H9 (cell line): ENCODE measurements around the gene PDZD7. TPM values are rescaled to one million over a fixed set of nuclear protein-coding genes. Genes with fewer than 3 reads are reported as not detected.
A peak's percentile ranks its signal among the peaks of the same experiment; 100 is the strongest.

Experiments used
- DNase-seq: peaks from one replicate; pipeline ENCODE4 v3.0.0-alpha.2; 2017
- H2AFZ ChIP-seq: one replicate; pipeline ENCODE4 v1.6.1; 2013; ENCODE audit warnings: mild to moderate bottlenecking, low read length, control low read depth, moderate library complexity
- H2AK5ac ChIP-seq: 2 replicates; pipeline ENCODE4 v1.6.1; 2013; ENCODE audit warnings: low read length, control low read depth, mixed read lengths; ENCODE audit not compliant: insufficient read length
- H2BK120ac ChIP-seq: one replicate; pipeline ENCODE4 v1.6.1; 2013; ENCODE audit warnings: low read depth, mild to moderate bottlenecking, low read length, control low read depth, inconsistent platforms; ENCODE audit not compliant: poor library complexity, severe bottlenecking
- H2BK12ac ChIP-seq: 2 replicates; pipeline ENCODE4 v1.6.1; 2013; ENCODE audit warnings: low read length, control low read depth, mixed read lengths, low read depth; ENCODE audit not compliant: insufficient read length
- H2BK15ac ChIP-seq: 2 replicates; pipeline ENCODE4 v1.6.1; 2013; ENCODE audit warnings: low read depth, low read length, control low read depth
- H2BK20ac ChIP-seq: one replicate; pipeline ENCODE4 v1.6.1; 2013; ENCODE audit warnings: low read depth, mild to moderate bottlenecking, low read length, control low read depth, inconsistent platforms; ENCODE audit not compliant: poor library complexity, severe bottlenecking
- H2BK5ac ChIP-seq: 2 replicates; pipeline ENCODE4 v1.6.1; 2013; ENCODE audit warnings: low read length, control low read depth, mixed read lengths; ENCODE audit not compliant: insufficient read length
- H3K14ac ChIP-seq: 2 replicates; pipeline ENCODE4 v1.6.1; 2013; ENCODE audit warnings: low read length, control low read depth; ENCODE audit not compliant: insufficient read depth
- H3K18ac ChIP-seq: 2 replicates; pipeline ENCODE4 v1.6.1; 2013; ENCODE audit warnings: low read depth, mild to moderate bottlenecking, mixed read lengths, low read length, control low read depth; ENCODE audit not compliant: insufficient read length
- H3K23ac ChIP-seq: 2 replicates; pipeline ENCODE4 v1.6.1; 2013; ENCODE audit warnings: low read length, control low read depth, mixed read lengths, low read depth; ENCODE audit not compliant: insufficient read length
- H3K23me2 ChIP-seq: 2 replicates; pipeline ENCODE4 v1.6.1; 2013; ENCODE audit warnings: low read depth, mild to moderate bottlenecking, mixed read lengths, low read length, control low read depth; ENCODE audit not compliant: insufficient read length, poor library complexity, severe bottlenecking
- H3K27ac ChIP-seq: 2 replicates; pipeline ENCODE4 v1.5.1; 2013; ENCODE audit warnings: low read length, control low read depth, mixed read lengths, low read depth; ENCODE audit not compliant: insufficient read length
- H3K27me3 ChIP-seq: 2 replicates; pipeline ENCODE4 v1.6.1; 2013; ENCODE audit warnings: low read length, control low read depth, inconsistent platforms; ENCODE audit not compliant: insufficient read depth
- H3K4ac ChIP-seq: 2 replicates; pipeline ENCODE4 v1.6.1; 2013; ENCODE audit warnings: low read depth, mild to moderate bottlenecking, control low read depth, inconsistent platforms, low read length, moderate library complexity
- H3K4me1 ChIP-seq: 2 replicates; pipeline ENCODE4 v1.6.1; 2013; ENCODE audit warnings: low read length, control low read depth, inconsistent platforms; ENCODE audit not compliant: insufficient read depth
- H3K4me2 ChIP-seq: 2 replicates; pipeline ENCODE4 v1.6.1; 2013; ENCODE audit warnings: low read length, control low read depth, mixed read lengths; ENCODE audit not compliant: insufficient read length, insufficient read depth
- H3K56ac ChIP-seq: 2 replicates; pipeline ENCODE4 v1.6.1; 2013; ENCODE audit warnings: low read depth, mild to moderate bottlenecking, mixed read lengths, low read length, control low read depth; ENCODE audit not compliant: insufficient read length
- H3K79me1 ChIP-seq: 2 replicates; pipeline ENCODE4 v1.6.1; 2013; ENCODE audit warnings: low read depth, mild to moderate bottlenecking, moderate library complexity, low read length, control low read depth, inconsistent platforms; ENCODE audit not compliant: insufficient read depth, poor library complexity, severe bottlenecking
- H3K79me2 ChIP-seq: 2 replicates; pipeline ENCODE4 v1.6.1; 2013; ENCODE audit warnings: low read length, control low read depth, inconsistent platforms; ENCODE audit not compliant: insufficient read depth
- H3K9ac ChIP-seq: 2 replicates; pipeline ENCODE4 v1.6.1; 2013; ENCODE audit warnings: low read length, control low read depth, mixed read lengths; ENCODE audit not compliant: insufficient read length; ENCODE audit errors: extremely low read depth
- H3K9me3 ChIP-seq: one replicate; pipeline ENCODE4 v1.6.1; 2013; ENCODE audit warnings: low read depth, low read length, inconsistent platforms; ENCODE audit not compliant: control insufficient read depth
- H3T11ph ChIP-seq: one replicate; pipeline ENCODE4 v1.6.1; 2013; ENCODE audit warnings: mild to moderate bottlenecking, low read length, control low read depth, inconsistent platforms
- H4K20me1 ChIP-seq: one replicate; pipeline ENCODE4 v1.6.1; 2013; ENCODE audit not compliant: control insufficient read depth, insufficient read length, insufficient read depth
- H4K5ac ChIP-seq: 2 replicates; pipeline ENCODE4 v1.6.1; 2013; ENCODE audit warnings: low read depth, mild to moderate bottlenecking, mixed read lengths, low read length, control low read depth; ENCODE audit not compliant: insufficient read length
- H4K8ac ChIP-seq: replicated peaks from 2 replicates; pipeline ENCODE4 v1.6.1; 2013; ENCODE audit warnings: low read length, control low read depth, mixed read lengths, low read depth; ENCODE audit not compliant: insufficient read length
- H4K91ac ChIP-seq: 2 replicates; pipeline ENCODE4 v1.6.1; 2013; ENCODE audit warnings: low read depth, mild to moderate bottlenecking, moderate library complexity, mixed read lengths, low read length, control low read depth; ENCODE audit not compliant: insufficient read length
- H3K27ac Mint-ChIP-seq, 3 experiments: 2 replicates in 2 of 3; 3 replicates in 1 of 3; pipeline ENCODE4 v1.8.0; 2020 to 2021; ENCODE audit warnings: mixed read lengths in 3 of 3, mild to moderate bottlenecking in 1 of 3, moderate library complexity in 1 of 3
- H3K27me3 Mint-ChIP-seq: 2 replicates; pipeline ENCODE4 v1.8.0; 2021; ENCODE audit warnings: low read depth, mild to moderate bottlenecking, moderate library complexity, mixed read lengths
- H3K36me3 Mint-ChIP-seq, 3 experiments: 2 replicates in 2 of 3; 3 replicates in 1 of 3; pipeline ENCODE4 v1.8.0; 2020 to 2021; ENCODE audit warnings: low read depth in 3 of 3, mixed read lengths in 3 of 3; ENCODE audit not compliant: insufficient read depth in 1 of 3
- H3K4me1 Mint-ChIP-seq, 2 experiments: 2 replicates each; pipeline ENCODE4 v1.8.0; 2020; ENCODE audit warnings: mixed read lengths in 2 of 2
- H3K4me3 Mint-ChIP-seq, 2 experiments: 2 replicates in 1 of 2; 3 replicates in 1 of 2; pipeline ENCODE4 v1.8.0; 2020 to 2021; ENCODE audit warnings: mild to moderate bottlenecking in 2 of 2, mixed read lengths in 2 of 2, moderate library complexity in 1 of 2
- H3K9me3 Mint-ChIP-seq, 2 experiments: 2 replicates in 1 of 2; 3 replicates in 1 of 2; pipeline ENCODE4 v1.8.0; 2020; ENCODE audit warnings: mild to moderate bottlenecking in 2 of 2, mixed read lengths in 2 of 2, moderate library complexity in 1 of 2
- WGBS: extraction: QIAGEN DNeasy Blood & Tissue Kit; methylation state at CpG from one replicate; pipeline ENCODE4 v1.1.7; 2013; ENCODE audit warnings: missing lambda C conversion rate, low lambda C conversion rate, mixed read lengths; ENCODE audit not compliant: insufficient read length; ENCODE audit errors: extremely low coverage; 5-methylcytosine and 5-hydroxymethylcytosine counted together
- total RNA-seq: library from RNA; stranded (reverse); gene quantifications from 2 replicates; pipeline ENCODE4 v1.2.1, GENCODE V29; 2021
- TF ChIP-seq, protein P1 (sequence below): fragments of 200-600 bp; sonication (generic); conservative IDR thresholded peaks from 3 replicates; pipeline ENCODE4 v1.8.0; 2021; ENCODE audit warnings: antibody characterized with exemption, mild to moderate bottlenecking

Gene PDZD7
- total RNA-seq, 1 experiment from 2014 or later, result 2.0 TPM

DNA sequence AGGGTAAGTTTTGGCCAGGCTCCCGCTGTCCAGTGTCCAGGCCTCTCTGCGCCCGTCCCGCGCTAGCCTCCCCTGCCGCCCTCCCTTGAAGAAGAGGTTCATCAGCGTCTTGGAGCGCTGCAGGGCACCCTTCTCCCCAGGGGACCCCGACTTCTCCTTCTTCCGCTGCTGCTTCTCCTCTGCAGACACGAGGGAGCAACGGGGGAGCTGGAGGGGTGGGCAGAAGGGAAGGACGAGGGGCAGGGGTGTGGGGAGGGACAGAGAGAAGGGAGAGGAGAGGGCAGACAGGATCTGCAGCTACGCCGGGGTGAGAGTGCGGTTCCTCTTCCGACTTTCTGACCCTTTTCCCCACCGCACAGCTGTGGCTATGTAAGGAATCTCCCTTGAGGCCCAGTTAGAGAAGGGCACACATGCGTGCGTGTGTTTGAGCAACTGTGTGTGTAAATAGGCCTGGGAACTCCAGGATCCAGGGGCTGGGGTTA, 12.8 kb downstream of the PDZD7 start:
- Mint-ChIP-seq H3K27me3 (peaks cover 85% of the 10 kb centered on the region), H3K36me3 (no peaks in the 10 kb centered on the region), H3K27ac (no peak overlapping the region), H3K4me1 (peaks cover 17 to 30% of the 10 kb centered on the region in 2 experiments), H3K4me3 (peak overlapping the region; percentile 48 to 72), H3K9me3 (no peaks in the 10 kb centered on the region; a peak in 1 of 5 replicates)
- no peak overlapping the region for H3K56ac ChIP-seq
- no peak overlapping the region for H3K27ac ChIP-seq
- no peak overlapping the region for H2BK20ac ChIP-seq
- no peak overlapping the region for H3K4ac ChIP-seq
- H3K79me2 ChIP-seq, result no peaks in the 10 kb centered on the region
- H4K91ac ChIP-seq, result no peak overlapping the region
- DNase-seq, result peak; percentile 57
- H2BK12ac ChIP-seq, result no peak overlapping the region
- no peak overlapping the region for H2AFZ ChIP-seq
- no peak overlapping the region for H4K8ac ChIP-seq
- TF ChIP-seq, protein P1, sequence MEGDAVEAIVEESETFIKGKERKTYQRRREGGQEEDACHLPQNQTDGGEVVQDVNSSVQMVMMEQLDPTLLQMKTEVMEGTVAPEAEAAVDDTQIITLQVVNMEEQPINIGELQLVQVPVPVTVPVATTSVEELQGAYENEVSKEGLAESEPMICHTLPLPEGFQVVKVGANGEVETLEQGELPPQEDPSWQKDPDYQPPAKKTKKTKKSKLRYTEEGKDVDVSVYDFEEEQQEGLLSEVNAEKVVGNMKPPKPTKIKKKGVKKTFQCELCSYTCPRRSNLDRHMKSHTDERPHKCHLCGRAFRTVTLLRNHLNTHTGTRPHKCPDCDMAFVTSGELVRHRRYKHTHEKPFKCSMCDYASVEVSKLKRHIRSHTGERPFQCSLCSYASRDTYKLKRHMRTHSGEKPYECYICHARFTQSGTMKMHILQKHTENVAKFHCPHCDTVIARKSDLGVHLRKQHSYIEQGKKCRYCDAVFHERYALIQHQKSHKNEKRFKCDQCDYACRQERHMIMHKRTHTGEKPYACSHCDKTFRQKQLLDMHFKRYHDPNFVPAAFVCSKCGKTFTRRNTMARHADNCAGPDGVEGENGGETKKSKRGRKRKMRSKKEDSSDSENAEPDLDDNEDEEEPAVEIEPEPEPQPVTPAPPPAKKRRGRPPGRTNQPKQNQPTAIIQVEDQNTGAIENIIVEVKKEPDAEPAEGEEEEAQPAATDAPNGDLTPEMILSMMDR, result no peak
- no peaks in the 10 kb centered on the region for H3K9me3 ChIP-seq
- H3K4me2 ChIP-seq, result peak overlapping the region; percentile 61
- no peak overlapping the region for H2AK5ac ChIP-seq
- H3K23ac ChIP-seq, result no peak overlapping the region
- peaks cover 17% of the 10 kb centered on the region; the same call in 1 of the 2 replicates for H3K27me3 ChIP-seq
- no peaks in the 10 kb centered on the region for H4K20me1 ChIP-seq
- no peak overlapping the region for H3T11ph ChIP-seq
- H2BK15ac ChIP-seq, result no peak overlapping the region
- no peak overlapping the region for H2BK120ac ChIP-seq
- WGBS, result no CpG with 5 or more reads among the region's 20 CpGs
- peaks cover 10% of the 10 kb centered on the region for H3K23me2 ChIP-seq
- H2BK5ac ChIP-seq, result no peak overlapping the region
- no peaks in the 10 kb centered on the region for H3K4me1 ChIP-seq
- H3K14ac ChIP-seq, result no peak overlapping the region
- H4K5ac ChIP-seq, result no peak overlapping the region
- H3K79me1 ChIP-seq, result no peaks in the 10 kb centered on the region
- no peak overlapping the region for H3K9ac ChIP-seq
- no peak overlapping the region for H3K18ac ChIP-seq
